B cell (primary cell): ENCODE data around the gene TNF. TPM values are rescaled to one million over a fixed set of nuclear protein-coding genes. Genes with fewer than 3 reads are reported as not detected.

Source experiments
- ATAC-seq: fragments of 200-7000 bp; cut with Tn5 transposase; one replicate; pipeline ENCODE4 v1.10.0; 2021; ENCODE audit warnings: low read depth, mild to moderate bottlenecking, moderate number of reproducible peaks, moderate library complexity
- CTCF ChIA-PET: fragments of 350-600 bp; sonication (Branson Sonifier 250); formaldehyde crosslinking; loops from one replicate; lab custom pipeline; 2021; ENCODE audit warnings: antibody characterized with exemption, inconsistent platforms; lab: Charles Lee
- POLR2A ChIA-PET: fragments of 350-600 bp; sonication (Branson Sonifier 250); formaldehyde crosslinking; loops from one replicate; lab custom pipeline; 2021; ENCODE audit warnings: antibody characterized with exemption; lab: Charles Lee
- DNase-seq: peaks from one replicate; pipeline ENCODE4 v3.0.0; 2013
- H2AFZ ChIP-seq: 2 replicates; pipeline ENCODE4 v1.6.1; 2012; ENCODE audit warnings: mild to moderate bottlenecking, low read depth, low read length; ENCODE audit not compliant: insufficient read depth, poor library complexity, severe bottlenecking
- H3K27ac ChIP-seq, 2 donors: 1 replicate in 1 of 2; 2 replicates in 1 of 2; pipeline ENCODE4 v1.5.1; 2012 to 2013; ENCODE audit warnings: low read length in 2 of 2, mild to moderate bottlenecking in 2 of 2, moderate library complexity in 1 of 2
- H3K27me3 ChIP-seq, 4 experiments: fragments of 200-600 bp in 1 of 4; sonication (generic) in 1 of 4; replicated peaks in 1 of 4; 1 replicate in 2 of 4; 2 replicates in 2 of 4; pipeline versions ENCODE4 v1.6.1 to v1.7.0; 2013 to 2016; ENCODE audit warnings: low read length in 3 of 4, mild to moderate bottlenecking in 2 of 4, mixed read lengths in 1 of 4, moderate library complexity in 1 of 4; ENCODE audit not compliant: insufficient read depth in 4 of 4, control insufficient read depth in 3 of 4; ENCODE audit errors: control extremely low read depth in 1 of 4
- H3K36me3 ChIP-seq, 2 experiments: replicated peaks in 1 of 2; 1 replicate in 1 of 2; 2 replicates in 1 of 2; pipeline versions ENCODE4 v1.6.1 to v1.7.1; 2013; ENCODE audit warnings: low read length in 1 of 2; ENCODE audit not compliant: insufficient read depth in 2 of 2, control insufficient read depth in 1 of 2; ENCODE audit errors: control extremely low read depth in 1 of 2, extremely low read depth in 1 of 2
- H3K4me1 ChIP-seq, 2 donors: fragments of 200-600 bp in 1 of 2; sonication (generic) in 1 of 2; 1 replicate in 1 of 2; 2 replicates in 1 of 2; pipeline versions ENCODE4 v1.5.1 to v1.6.1; 2013 to 2017; ENCODE audit warnings: low read length in 2 of 2; ENCODE audit not compliant: control insufficient read depth in 2 of 2, insufficient read depth in 2 of 2
- H3K4me2 ChIP-seq: replicated peaks from 2 replicates; pipeline ENCODE3; 2012; ENCODE audit warnings: mild to moderate bottlenecking, low read depth, low read length; ENCODE audit not compliant: poor library complexity, severe bottlenecking
- H3K4me3 ChIP-seq, 5 experiments: fragments of 200-600 bp in 1 of 5; sonication (generic) in 1 of 5; 1 replicate in 3 of 5; 2 replicates in 2 of 5; pipeline versions ENCODE4 v1.5.1 to v1.7.0; 2011 to 2016; ENCODE audit warnings: low read length in 4 of 5, mild to moderate bottlenecking in 4 of 5, low read depth in 2 of 5, control low read depth in 1 of 5, moderate library complexity in 1 of 5; ENCODE audit not compliant: insufficient read depth in 1 of 5; ENCODE audit errors: control extremely low read depth in 1 of 5, extremely low read depth in 1 of 5
- H3K79me2 ChIP-seq: fragments of 200-600 bp; sonication (generic); one replicate; pipeline ENCODE4 v1.6.0; 2016; ENCODE audit warnings: low read length; ENCODE audit not compliant: control insufficient read depth, insufficient read depth
- H3K9ac ChIP-seq: fragments of 200-600 bp; sonication (generic); 2 replicates; pipeline ENCODE4 v1.6.1; 2017; ENCODE audit warnings: mild to moderate bottlenecking, low read length, moderate library complexity
- H3K9me3 ChIP-seq, 3 donors: one replicate each; pipeline versions ENCODE4 v1.6.1 to v1.7.1; 2013; ENCODE audit warnings: low read length in 2 of 3; ENCODE audit not compliant: control insufficient read depth in 2 of 3, insufficient read depth in 1 of 3; ENCODE audit errors: control extremely low read depth in 1 of 3
- H4K20me1 ChIP-seq: 2 replicates; pipeline ENCODE4 v1.6.0; 2012; ENCODE audit warnings: mild to moderate bottlenecking, low read length; ENCODE audit not compliant: insufficient read depth, control insufficient read depth, poor library complexity, severe bottlenecking
- H3K27ac Mint-ChIP-seq: one replicate; pipeline ENCODE4 v1.8.0; 2021; ENCODE audit warnings: mixed read lengths
- H3K27me3 Mint-ChIP-seq: one replicate; pipeline ENCODE4 v1.8.0; 2021; ENCODE audit warnings: mixed read lengths
- H3K4me1 Mint-ChIP-seq: one replicate; pipeline ENCODE4 v1.8.0; 2021; ENCODE audit warnings: mixed read lengths
- H3K4me3 Mint-ChIP-seq: one replicate; pipeline ENCODE4 v1.8.0; 2021; ENCODE audit warnings: mixed read lengths
- H3K9me3 Mint-ChIP-seq: one replicate; pipeline ENCODE4 v1.8.0; 2022; ENCODE audit warnings: mixed read lengths; ENCODE audit not compliant: insufficient read depth
- CTCF ChIP-seq: fragments of 200-600 bp; IDR thresholded peaks from one replicate; pipeline ENCODE4 v1.8.0; 2022; ENCODE audit warnings: antibody characterized with exemption, mild to moderate bottlenecking
- EZH2 ChIP-seq: IDR thresholded peaks from 2 replicates; pipeline ENCODE4 v1.6.1; 2012; ENCODE audit warnings: borderline replicate concordance, low read depth, mild to moderate bottlenecking, moderate library complexity, low read length; ENCODE audit not compliant: insufficient read depth, poor library complexity, severe bottlenecking
- WGBS: methylation state at CpG from one replicate; pipeline ENCODE4 v1.1.5; 2013; ENCODE audit warnings: missing lambda C conversion rate; ENCODE audit not compliant: insufficient coverage; 5-methylcytosine and 5-hydroxymethylcytosine counted together
- intact Hi-C: fragments of 100-400 bp; cut with micrococcal nuclease; formaldehyde crosslinking; loops from one replicate; pipeline ENCODE4 v1.10.0; 2022
- polyA plus RNA-seq: library from polyadenylated mRNA; depleted of rRNA; stranded (reverse); fragments of >200 nt; gene quantifications from 2 replicates; pipeline ENCODE4 v1.2.3, GENCODE V29; 2012
- total RNA-seq, 2 donors: library from RNA; stranded (reverse); fragments of 120-200 nt in 1 of 2; gene quantifications; 1 replicate in 1 of 2; 2 replicates in 1 of 2; pipeline versions ENCODE4 v1.2.3 to v1.2.4, GENCODE V29; 2013 to 2022

TNF gene
- total and polyA plus RNA-seq, 2 donors (not counting 1 experiment from before 2014, with no cell fraction given): 21.9 to 22.2 TPM

GRCh38 chr6:31543639-31544038, 31.7 kb upstream of the TNF start:
- H3K4me2 ChIP-seq: no peak overlapping the region
- intact Hi-C loops: loop anchor here (5.0 kb wide), 1 partner anchor 194 kb away; the partner anchor contains the start of gene CLIC1
- TF ChIP-seq EZH2 (no peak), CTCF (no peak)
- Mint-ChIP-seq H3K27ac (no peak overlapping the region), H3K4me3 (no peak overlapping the region), H3K9me3 (no peaks in the 10 kb centered on the region), H3K27me3 (no peaks in the 10 kb centered on the region), H3K4me1 (peaks cover 54% of the 10 kb centered on the region)
- peaks cover 23% of the 10 kb centered on the region for H4K20me1 ChIP-seq
- peaks cover 47 to 56% of the 10 kb centered on the region in 2 donors for H3K4me1 ChIP-seq
- CTCF ChIA-PET: interaction anchor here (2.3 to 29.4 kb wide), 3 partner anchors 7 to 47 kb away, joined by 6 to 2241 read pairs (median 23); partner anchors contain the start of genes LST1, LTB, NCR3 and TNF
- no peaks in the 10 kb centered on the region for H3K27me3 ChIP-seq
- no peak overlapping the region for H2AFZ ChIP-seq
- H3K79me2 ChIP-seq: peaks cover 43% of the 10 kb centered on the region
- ATAC-seq (no peak), DNase-seq (peak; percentile 7)
- H3K27ac ChIP-seq: no peak overlapping the region
- peaks cover 0 to 3% (median 0%) of the 10 kb centered on the region in 3 donors for H3K9me3 ChIP-seq
- POLR2A ChIA-PET: no interaction called here
- H3K36me3 ChIP-seq: peaks cover 0 to 23% of the 10 kb centered on the region in 2 experiments
- no peak overlapping the region for H3K9ac ChIP-seq
- 100% methylated on average over 2 of the region's 6 CpGs for WGBS
- H3K4me3 ChIP-seq: no peak overlapping the region

- H3K79me2 ChIP-seq: peaks cover 37% of the 10 kb centered on the region
- no peak for ATAC-seq
- no peak overlapping the region for H3K4me2 ChIP-seq
These were observed 30.7 kb upstream of the TNF start for GRCh38 chr6:31544676-31545075.

More at GRCh38 chr6:31544676-31545075, 30.7 kb upstream of the TNF start:
- Histone ChIP-seq H3K27me3 (no peaks in the 10 kb centered on the region), H3K4me1 (peaks cover 37 to 53% of the 10 kb centered on the region in 2 donors), H3K4me3 (no peak overlapping the region), H3K9me3 (peaks cover 0 to 3% (median 0%) of the 10 kb centered on the region in 3 donors), H3K9ac (no peak overlapping the region), H2AFZ (no peak overlapping the region), H3K36me3 (peaks cover 0 to 12% of the 10 kb centered on the region in 2 experiments), H4K20me1 (peaks cover 13% of the 10 kb centered on the region), H3K27ac (no peak overlapping the region)
- 100% methylated on average over 1 of the region's 2 CpGs for WGBS
- no peak for DNase-seq
- Mint-ChIP-seq H3K27me3 (no peaks in the 10 kb centered on the region), H3K27ac (no peak overlapping the region), H3K4me1 (peaks cover 51% of the 10 kb centered on the region), H3K4me3 (peak overlapping the region; percentile 6), H3K9me3 (no peaks in the 10 kb centered on the region)
- POLR2A ChIA-PET: interaction anchor here (42.6 kb wide), 1 partner anchor 40 kb away, joined by 1450 read pairs; the partner anchor contains the start of genes LST1, LTA, LTB and NCR3
- no peak for TF ChIP-seq CTCF
- no peak for TF ChIP-seq EZH2
- intact Hi-C loops: loop anchor here (5.0 kb wide), 1 partner anchor 193 kb away; the partner anchor contains the start of gene CLIC1
- CTCF ChIA-PET: interaction anchor here (1.3 to 29.4 kb wide), 2 partner anchors 46 to 50 kb away, joined by 4 to 2241 read pairs; partner anchors contain the start of genes LST1, LTB, NCR3 and TNF
